H54 (cell line): ENCODE measurements around the gene NXPH4.
A peak's percentile ranks its signal among the peaks of the same experiment; 100 is the strongest.

Experiments used
- DNase-seq: peaks from one replicate; pipeline ENCODE4 v3.0.0; 2011; ENCODE audit warnings: low spot score, mixed read lengths; ENCODE audit not compliant: insufficient read length
- FAIRE-seq: peaks from 3 replicates; lab custom pipeline; 2011; peaks lifted over from hg19 to GRCh38; lab: Jason Lieb, UNC
- POLR2A ChIP-seq: IDR thresholded peaks from 2 replicates; pipeline ENCODE4 v1.6.1; 2011; ENCODE audit warnings: low read depth, mild to moderate bottlenecking, low read length

The NXPH4 gene

GRCh38 chr12:57214398-57214781 lies 2.2 kb upstream of the NXPH4 start:
- TF ChIP-seq POLR2A = no peak
- DNase-seq (peak; percentile 77), FAIRE-seq (no peak)

- no peak for TF ChIP-seq POLR2A
- no peak for FAIRE-seq
- no peak for DNase-seq
Measured at GRCh38 chr12:57215065-57215464, 1.5 kb upstream of the NXPH4 start.

GRCh38 chr12:57215668-57216013 lies 953 bp upstream of the NXPH4 start:
- no peak for TF ChIP-seq POLR2A
- DNase-seq = peak; percentile 68
- no peak for FAIRE-seq

- DNase-seq (no peak), FAIRE-seq (no peak)
- TF ChIP-seq POLR2A = no peak
Measured at GRCh38 chr12:57216921-57217879, 606 bp downstream of the NXPH4 start.

- TF ChIP-seq POLR2A = no peak
- FAIRE-seq = no peak
Measured at GRCh38 chr12:57218030-57218853, 1.6 kb downstream of the NXPH4 start.

GRCh38 chr12:57219205-57219992 lies 2.8 kb downstream of the NXPH4 start:
- no peak for TF ChIP-seq POLR2A
- no peak for FAIRE-seq

More at GRCh38 chr12:57218030-57218853, 1.6 kb downstream of the NXPH4 start:
- DNase-seq = no peak

GRCh38 chr12:57219993-57220754 lies 3.6 kb downstream of the NXPH4 start:
- no peak for FAIRE-seq
- TF ChIP-seq POLR2A = no peak
- DNase-seq = no peak

More at GRCh38 chr12:57219205-57219992, 2.8 kb downstream of the NXPH4 start:
- no peak for DNase-seq

GRCh38 chr12:57220770-57221168 lies 4.2 kb downstream of the NXPH4 start:
- no peak for TF ChIP-seq POLR2A
- DNase-seq (no peak), FAIRE-seq (no peak)

GRCh38 chr12:57221169-57221917 lies 4.7 kb downstream of the NXPH4 start:
- no peak for FAIRE-seq
- no peak for DNase-seq
- TF ChIP-seq POLR2A = no peak

GRCh38 chr12:57222286-57223190 lies 5.9 kb downstream of the NXPH4 start:
- FAIRE-seq = no peak
- TF ChIP-seq POLR2A = no peak
- DNase-seq = no peak

- no peak for TF ChIP-seq POLR2A
- no peak for FAIRE-seq
- no peak for DNase-seq
Measured at GRCh38 chr12:57223191-57224165, 6.9 kb downstream of the NXPH4 start.
